GM13976 (cell line): ENCODE data around the gene ITM2C.
A peak's percentile ranks its signal among the peaks of the same experiment; 100 is the strongest.

Experiments used
- DNase-seq: peaks from one replicate; pipeline ENCODE4 v3.0.0; 2012; ENCODE audit warnings: low spot score
- CTCF ChIP-seq: IDR thresholded peaks from 2 replicates; pipeline ENCODE4 v1.5.1; 2012; ENCODE audit warnings: borderline replicate concordance, mild to moderate bottlenecking; ENCODE audit not compliant: insufficient read depth; ENCODE audit errors: extremely low read depth, missing control alignments, control extremely low read depth
- in situ Hi-C: fragments of 300-500 bp; cut with MboI; formaldehyde crosslinking; loops from one replicate; pipeline ENCODE4 v1.12.0; 2022; ENCODE audit warnings: low sequenced_read_pairs, mixed read lengths, inconsistent platforms; ENCODE audit not compliant: unreplicated experiment

The ITM2C gene

GRCh38 chr2:230872151-230872967 lies 7.6 kb downstream of the ITM2C start:
- in situ Hi-C loops = no loop called here
- peak; percentile 13 for DNase-seq
- no peak for TF ChIP-seq CTCF

GRCh38 chr2:230872968-230873660 lies 8.4 kb downstream of the ITM2C start:
- in situ Hi-C loops = no loop called here
- peak; percentile 84 for DNase-seq
- no peak for TF ChIP-seq CTCF

GRCh38 chr2:230873661-230874401 lies 9.1 kb downstream of the ITM2C start:
- no peak for TF ChIP-seq CTCF
- peak; percentile 78 for DNase-seq

GRCh38 chr2:230874456-230874855 lies 9.7 kb downstream of the ITM2C start:
- TF ChIP-seq CTCF = no peak
- DNase-seq = peak; percentile 8
- in situ Hi-C loops = no loop called here

More at GRCh38 chr2:230873661-230874401, 9.1 kb downstream of the ITM2C start:
- in situ Hi-C loops = no loop called here

- no peak for TF ChIP-seq CTCF
- in situ Hi-C loops = no loop called here
Measured at GRCh38 chr2:230874876-230875275, 10.1 kb downstream of the ITM2C start.

More at GRCh38 chr2:230874876-230875275, 10.1 kb downstream of the ITM2C start:
- DNase-seq = no peak
